Left forelimb (tissue), 1 donor: ENCODE measurements around the gene DPEP1.
"Not testable (repeated sequence)": the region's sequence is repeated elsewhere in the genome, so short reads cannot be mapped to it uniquely, and the experiment has no call there.

Experiments
- DNase-seq: peaks from one replicate; pipeline ENCODE4 v3.0.0-alpha.2; 2018; ENCODE audit warnings: low spot score

DPEP1 gene

GRCh38 chr16:89653656-89654295 lies 40.3 kb downstream of the DPEP1 start:
- no peak for DNase-seq

GRCh38 chr16:89655062-89655643 lies 41.7 kb downstream of the DPEP1 start:
- DNase-seq = no peak

GRCh38 chr16:89656435-89657121 lies 43.1 kb downstream of the DPEP1 start:
- DNase-seq = peak; percentile 61

- DNase-seq = peak; percentile 97
Measured at GRCh38 chr16:89657442-89658220, 44.2 kb downstream of the DPEP1 start, which contains the start of the genes CHMP1A and SPATA33. CHMP1A (minus strand) TSS chr16:89657708; CDS start chr16:89657588, 120 bp downstream. SPATA33 (plus strand) TSS chr16:89657836; CDS start chr16:89657912, 76 bp downstream.

GRCh38 chr16:89658221-89658879 lies 44.9 kb downstream of the DPEP1 start:
- no peak for DNase-seq

- no peak for DNase-seq
Measured at GRCh38 chr16:89660146-89660545, 46.7 kb downstream of the DPEP1 start.

GRCh38 chr16:89661215-89661614 lies 47.8 kb downstream of the DPEP1 start:
- DNase-seq = no peak

GRCh38 chr16:89664238-89664637 lies 50.8 kb downstream of the DPEP1 start:
- not testable (repeated sequence) for DNase-seq

GRCh38 chr16:89667000-89667399 lies 53.6 kb downstream of the DPEP1 start:
- DNase-seq = not testable (repeated sequence)

GRCh38 chr16:89667633-89668032 lies 54.2 kb downstream of the DPEP1 start:
- DNase-seq = no peak

GRCh38 chr16:89668790-89669158 lies 55.3 kb downstream of the DPEP1 start:
- no peak for DNase-seq

GRCh38 chr16:89669755-89670154 lies 56.3 kb downstream of the DPEP1 start:
- no peak for DNase-seq

- DNase-seq = no peak
Measured at GRCh38 chr16:89670496-89671431, 57.3 kb downstream of the DPEP1 start.

GRCh38 chr16:89671565-89671964 lies 58.1 kb downstream of the DPEP1 start:
- DNase-seq = not testable (repeated sequence)

- no peak for DNase-seq
Measured at GRCh38 chr16:89672177-89672941, 58.9 kb downstream of the DPEP1 start.

GRCh38 chr16:89678258-89678657 lies 64.8 kb downstream of the DPEP1 start:
- no peak for DNase-seq

- DNase-seq = no peak
Measured at GRCh38 chr16:89685916-89686315, 72.5 kb downstream of the DPEP1 start.

- peak; percentile 97 for DNase-seq
Measured at GRCh38 chr16:89686520-89687091, 73.2 kb downstream of the DPEP1 start, which contains the start of gene CDK10. CDK10 (plus strand) TSS chr16:89686689; CDS start chr16:89686711, 22 bp downstream.
